GM21526 (cell line): ENCODE measurements around the gene BMP6.

Experiments used
- ATAC-seq: cut with Tn5 transposase; IDR thresholded peaks from one replicate; pipeline ENCODE4 v1.9.1; 2021; ENCODE audit warnings: moderate library complexity; ENCODE audit not compliant: unreplicated experiment, low FRiP score

The BMP6 gene

GRCh38 chr6:7745942-7746341 lies 20.0 kb downstream of the BMP6 start:
- no peak for ATAC-seq

- ATAC-seq = no peak
These were observed 21.1 kb downstream of the BMP6 start for GRCh38 chr6:7747016-7747415.

GRCh38 chr6:7747433-7747832 lies 21.5 kb downstream of the BMP6 start:
- ATAC-seq = no peak

- no peak for ATAC-seq
These were observed 22.1 kb downstream of the BMP6 start for GRCh38 chr6:7747901-7748504.

GRCh38 chr6:7749478-7749877 lies 23.6 kb downstream of the BMP6 start:
- ATAC-seq = no peak

- ATAC-seq = no peak
These were observed 24.3 kb downstream of the BMP6 start for GRCh38 chr6:7750197-7750596.

GRCh38 chr6:7758456-7758855 lies 32.6 kb downstream of the BMP6 start:
- ATAC-seq = no peak

GRCh38 chr6:7759320-7759719 lies 33.4 kb downstream of the BMP6 start:
- ATAC-seq = no peak

GRCh38 chr6:7761051-7761450 lies 35.2 kb downstream of the BMP6 start:
- ATAC-seq = no peak

GRCh38 chr6:7762760-7763159 lies 36.9 kb downstream of the BMP6 start:
- no peak for ATAC-seq

- no peak for ATAC-seq
These were observed 38.0 kb downstream of the BMP6 start for GRCh38 chr6:7763881-7764280.

GRCh38 chr6:7765575-7766325 lies 39.9 kb downstream of the BMP6 start:
- ATAC-seq = no peak

GRCh38 chr6:7769702-7770101 lies 43.8 kb downstream of the BMP6 start:
- no peak for ATAC-seq

- no peak for ATAC-seq
These were observed 44.2 kb downstream of the BMP6 start for GRCh38 chr6:7770111-7770510.

- ATAC-seq = no peak
These were observed 44.7 kb downstream of the BMP6 start for GRCh38 chr6:7770601-7771000.

GRCh38 chr6:7773322-7773721 lies 47.4 kb downstream of the BMP6 start:
- no peak for ATAC-seq

GRCh38 chr6:7773914-7774313 lies 48.0 kb downstream of the BMP6 start:
- no peak for ATAC-seq

GRCh38 chr6:7776509-7776908 lies 50.6 kb downstream of the BMP6 start:
- ATAC-seq = no peak

- ATAC-seq = no peak
These were observed 51.2 kb downstream of the BMP6 start for GRCh38 chr6:7777074-7777473.

GRCh38 chr6:7781240-7781639 lies 55.3 kb downstream of the BMP6 start:
- no peak for ATAC-seq

GRCh38 chr6:7784248-7784647 lies 58.3 kb downstream of the BMP6 start:
- no peak for ATAC-seq

- no peak for ATAC-seq
These were observed 58.8 kb downstream of the BMP6 start for GRCh38 chr6:7784706-7785105.
